Skeletal muscle tissue (tissue), 4 donors: ENCODE measurements around the gene ABTB2. TPM values are rescaled to one million over a fixed set of nuclear protein-coding genes. Genes with fewer than 3 reads are reported as not detected.

Experiments used
- H3K27ac ChIP-seq: one replicate; pipeline ENCODE4 v1.7.0; 2013; ENCODE audit warnings: mild to moderate bottlenecking, low read depth, low read length, inconsistent platforms
- H3K27me3 ChIP-seq, 3 donors: one replicate each; pipeline ENCODE4 v1.7.0; 2013; ENCODE audit warnings: low read length in 3 of 3; ENCODE audit not compliant: control insufficient read depth in 3 of 3, insufficient read depth in 3 of 3
- H3K36me3 ChIP-seq, 3 donors: one replicate each; pipeline ENCODE4 v1.7.0; 2013; ENCODE audit warnings: low read length in 3 of 3; ENCODE audit not compliant: control insufficient read depth in 3 of 3, insufficient read depth in 3 of 3
- H3K4me1 ChIP-seq, 3 donors: one replicate each; pipeline ENCODE4 v1.7.0; 2013; ENCODE audit warnings: low read length in 3 of 3, mild to moderate bottlenecking in 3 of 3; ENCODE audit not compliant: control insufficient read depth in 3 of 3, insufficient read depth in 3 of 3
- H3K4me3 ChIP-seq, 3 donors: one replicate each; pipeline ENCODE4 v1.7.0; 2013; ENCODE audit warnings: low read length in 3 of 3
- H3K9ac ChIP-seq, 3 donors: one replicate each; pipeline ENCODE4 v1.7.0; 2013; ENCODE audit warnings: low read length in 3 of 3, mild to moderate bottlenecking in 3 of 3, moderate library complexity in 2 of 3, low read depth in 1 of 3
- H3K9me3 ChIP-seq, 3 donors: one replicate each; pipeline ENCODE4 v1.7.0; 2013; ENCODE audit warnings: low read length in 3 of 3; ENCODE audit not compliant: control insufficient read depth in 3 of 3
- total RNA-seq: library from RNA; depleted of rRNA; stranded (reverse); fragments of >200 nt; gene quantifications from one replicate; pipeline ENCODE4 v1.2.3, GENCODE V29; 2014
- donor health status: Osteomylitis.

ABTB2 gene
- total RNA-seq, 1 donor from 2014 or later = 6.3 TPM

DNA sequence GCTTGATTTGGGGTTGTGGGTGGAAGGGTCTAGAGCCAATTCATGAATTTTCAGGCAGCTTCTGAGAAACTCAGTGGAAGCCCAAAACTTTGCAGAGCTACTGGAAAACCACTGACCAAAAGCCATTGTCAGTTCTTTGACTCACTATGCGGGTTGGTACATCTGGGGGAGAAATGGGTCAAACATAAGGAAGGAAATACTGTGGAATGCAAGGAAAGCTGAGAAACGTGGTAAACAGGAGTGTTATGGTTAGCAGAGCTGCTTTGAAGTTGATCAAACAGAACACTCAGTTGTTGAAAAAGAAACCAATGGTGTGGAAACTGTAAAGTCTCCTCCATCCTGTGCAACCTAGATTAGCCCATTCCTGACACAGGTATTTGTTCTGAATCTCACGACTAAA lies 6.3 kb upstream of the ABTB2 start:
- H3K4me1 ChIP-seq = peaks cover 0 to under 1% (median under 1%) of the 10 kb centered on the region in 3 donors
- H3K36me3 ChIP-seq = no peaks in the 10 kb centered on the region
- H3K9ac ChIP-seq = no peak overlapping the region
- no peaks in the 10 kb centered on the region for H3K9me3 ChIP-seq
- H3K4me3 ChIP-seq = no peak overlapping the region
- H3K27ac ChIP-seq = no peak overlapping the region
- no peaks in the 10 kb centered on the region for H3K27me3 ChIP-seq

DNA sequence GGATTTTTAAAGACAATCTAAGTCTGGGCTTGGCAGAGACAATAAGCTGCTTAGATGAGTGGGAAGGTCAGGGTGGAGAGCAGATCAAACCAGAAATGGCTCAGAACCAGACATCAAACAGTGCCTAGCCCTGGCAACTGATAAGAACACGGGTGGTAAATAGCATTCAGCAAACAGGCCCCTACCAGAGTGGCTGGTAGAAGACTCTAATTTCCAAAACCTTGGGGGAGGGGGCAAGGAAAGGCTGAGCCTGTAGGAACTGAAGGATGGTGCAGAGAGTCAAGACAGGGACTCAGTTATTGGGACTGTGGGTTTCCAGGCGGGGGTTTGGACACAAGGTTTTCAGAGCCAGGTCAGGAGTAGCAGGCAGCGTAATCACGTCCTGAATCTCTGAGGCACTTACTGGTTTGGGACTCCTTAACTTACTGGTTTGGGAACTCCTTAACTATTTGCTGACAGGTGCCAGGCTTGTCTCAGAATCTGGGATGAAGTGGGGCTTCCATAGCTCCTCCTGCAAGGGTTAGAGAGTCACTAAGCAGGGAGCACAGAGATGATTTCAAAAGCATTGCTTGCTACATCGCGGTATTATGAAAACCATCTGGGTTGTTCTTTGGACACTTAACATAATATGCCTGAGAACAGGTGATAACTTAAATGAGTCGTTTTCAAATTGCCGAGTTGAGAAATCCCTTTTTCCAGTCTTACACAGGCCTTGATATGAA lies 5.7 kb upstream of the ABTB2 start:
- H3K9ac ChIP-seq = no peak overlapping the region
- no peaks in the 10 kb centered on the region for H3K36me3 ChIP-seq
- H3K27me3 ChIP-seq = no peaks in the 10 kb centered on the region
- H3K27ac ChIP-seq = no peak overlapping the region
- peaks cover 5 to 6% (median 6%) of the 10 kb centered on the region in 3 donors for H3K4me1 ChIP-seq
- no peaks in the 10 kb centered on the region for H3K9me3 ChIP-seq
- no peak overlapping the region for H3K4me3 ChIP-seq

DNA sequence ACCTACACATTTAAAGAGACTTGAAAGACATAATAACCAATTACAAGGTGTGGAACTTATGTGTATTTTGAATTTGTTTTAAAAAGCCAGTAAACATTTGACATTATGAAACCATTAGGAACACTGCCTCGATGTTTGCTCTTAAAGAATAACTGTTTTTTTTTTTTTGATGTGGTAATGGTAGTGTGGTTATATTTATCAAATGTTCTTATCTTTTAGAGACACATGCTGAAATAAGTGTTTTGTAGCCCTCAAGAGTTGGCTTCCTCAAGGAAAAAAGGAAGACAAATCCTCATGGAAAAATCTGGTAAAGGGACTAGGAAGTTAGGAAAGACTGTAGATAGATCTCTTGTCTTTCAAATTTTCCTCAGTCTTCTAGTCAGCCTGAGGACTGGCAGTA lies 2.2 kb upstream of the ABTB2 start:
- Histone ChIP-seq H3K27me3 (no peaks in the 10 kb centered on the region), H3K9me3 (no peaks in the 10 kb centered on the region), H3K9ac (no peak overlapping the region), H3K4me1 (peaks cover 32 to 36% (median 34%) of the 10 kb centered on the region in 3 donors), H3K36me3 (no peaks in the 10 kb centered on the region), H3K27ac (no peak overlapping the region), H3K4me3 (no peak overlapping the region)

DNA sequence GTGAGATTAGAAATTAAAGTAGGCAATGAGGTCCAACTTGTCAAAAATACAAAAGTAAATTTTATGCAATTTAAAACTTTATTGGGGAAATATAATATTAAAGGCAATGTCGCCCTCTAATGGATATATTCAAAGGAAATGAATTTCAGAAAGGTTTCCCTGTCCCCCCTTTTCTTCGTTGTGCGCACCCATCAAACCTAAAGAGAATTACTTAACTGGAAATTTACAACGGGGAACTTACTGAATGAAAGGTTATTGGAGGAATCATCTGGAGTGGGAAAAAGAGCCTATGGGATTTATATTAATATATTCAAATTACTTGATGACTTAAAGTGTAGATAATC lies 1.7 kb upstream of the ABTB2 start:
- Histone ChIP-seq H3K4me3 (peak overlapping the region; percentile 72 to 84 (median 76)), H3K9ac (peak overlapping the region in 1 of 3 donors; percentile 68), H3K4me1 (peaks cover 35 to 41% (median 39%) of the 10 kb centered on the region in 3 donors), H3K36me3 (no peaks in the 10 kb centered on the region), H3K27ac (no peak overlapping the region), H3K27me3 (no peaks in the 10 kb centered on the region), H3K9me3 (no peaks in the 10 kb centered on the region)

DNA sequence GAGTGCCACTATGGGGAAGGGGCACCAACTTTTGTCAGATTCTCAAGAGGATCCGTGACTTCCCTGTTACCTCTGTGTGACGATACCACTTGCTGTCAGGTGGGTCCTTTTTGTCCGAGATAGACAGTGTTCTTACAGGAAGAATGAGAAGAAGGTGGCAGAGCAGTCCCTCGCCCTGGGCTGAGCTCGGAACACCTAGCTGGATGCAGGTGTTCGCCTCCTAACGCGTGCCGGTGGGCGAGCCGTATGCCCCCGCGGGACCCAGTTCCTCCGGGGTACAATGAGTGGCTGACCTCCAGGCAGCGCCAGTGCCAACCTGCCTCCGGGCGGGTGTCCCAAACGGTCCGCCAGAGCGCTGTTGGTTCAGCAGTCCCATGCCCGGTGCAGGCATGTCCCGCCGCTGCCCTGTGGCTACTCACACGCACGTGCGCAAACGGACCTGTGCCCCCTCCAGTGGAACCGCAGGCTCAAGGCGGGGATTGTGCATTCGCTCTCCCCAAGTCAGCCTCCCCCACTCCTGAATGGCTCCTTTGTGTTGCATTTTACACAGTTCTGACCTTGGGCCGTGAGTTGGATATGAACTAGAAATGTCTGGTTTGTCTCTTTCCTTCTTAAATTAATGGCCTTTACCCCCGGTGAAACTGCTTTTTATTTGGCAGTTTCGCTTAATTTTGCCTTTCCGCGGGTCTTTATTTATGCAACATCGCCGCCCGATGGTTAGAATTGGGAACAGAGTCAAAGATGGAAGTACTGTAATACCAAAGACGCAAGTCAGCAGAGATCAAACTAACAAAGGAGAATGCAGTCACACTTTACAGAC lies 1.1 kb upstream of the ABTB2 start:
- Histone ChIP-seq H3K9me3 (no peaks in the 10 kb centered on the region), H3K9ac (peak overlapping the region; percentile 60 to 68 (median 62)), H3K27ac (peak overlapping the region; percentile 66), H3K4me1 (peaks cover 35 to 41% (median 40%) of the 10 kb centered on the region in 3 donors), H3K36me3 (no peaks in the 10 kb centered on the region), H3K4me3 (peak overlapping the region; percentile 72 to 84 (median 76)), H3K27me3 (no peaks in the 10 kb centered on the region)

DNA sequence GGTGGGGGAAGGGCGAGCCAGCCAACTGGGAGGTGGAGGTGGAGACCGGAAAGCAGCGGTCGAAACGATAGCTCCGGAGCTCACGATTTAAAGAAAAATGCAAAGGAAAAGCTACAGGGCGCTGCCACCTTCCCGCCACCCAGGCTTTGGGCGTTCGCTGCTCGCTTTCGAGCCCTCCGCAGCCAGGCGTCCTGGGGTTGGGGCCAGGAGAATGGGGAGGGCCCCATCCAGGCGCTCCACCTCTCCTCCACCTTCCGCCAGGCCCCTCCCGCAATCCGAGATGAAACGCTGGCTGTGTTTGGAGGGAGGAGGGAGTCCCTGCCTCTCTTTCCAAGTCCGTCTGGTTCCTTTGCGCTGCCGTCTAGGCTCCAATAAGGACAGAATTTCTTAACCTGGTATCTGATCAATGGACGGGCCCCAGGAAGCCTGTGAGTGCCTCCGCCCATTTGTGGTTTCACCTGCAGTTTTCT lies 483 bp upstream of the ABTB2 start:
- H3K9ac ChIP-seq = peak overlapping the region in 2 of 3 donors; percentile 62 to 68

DNA sequence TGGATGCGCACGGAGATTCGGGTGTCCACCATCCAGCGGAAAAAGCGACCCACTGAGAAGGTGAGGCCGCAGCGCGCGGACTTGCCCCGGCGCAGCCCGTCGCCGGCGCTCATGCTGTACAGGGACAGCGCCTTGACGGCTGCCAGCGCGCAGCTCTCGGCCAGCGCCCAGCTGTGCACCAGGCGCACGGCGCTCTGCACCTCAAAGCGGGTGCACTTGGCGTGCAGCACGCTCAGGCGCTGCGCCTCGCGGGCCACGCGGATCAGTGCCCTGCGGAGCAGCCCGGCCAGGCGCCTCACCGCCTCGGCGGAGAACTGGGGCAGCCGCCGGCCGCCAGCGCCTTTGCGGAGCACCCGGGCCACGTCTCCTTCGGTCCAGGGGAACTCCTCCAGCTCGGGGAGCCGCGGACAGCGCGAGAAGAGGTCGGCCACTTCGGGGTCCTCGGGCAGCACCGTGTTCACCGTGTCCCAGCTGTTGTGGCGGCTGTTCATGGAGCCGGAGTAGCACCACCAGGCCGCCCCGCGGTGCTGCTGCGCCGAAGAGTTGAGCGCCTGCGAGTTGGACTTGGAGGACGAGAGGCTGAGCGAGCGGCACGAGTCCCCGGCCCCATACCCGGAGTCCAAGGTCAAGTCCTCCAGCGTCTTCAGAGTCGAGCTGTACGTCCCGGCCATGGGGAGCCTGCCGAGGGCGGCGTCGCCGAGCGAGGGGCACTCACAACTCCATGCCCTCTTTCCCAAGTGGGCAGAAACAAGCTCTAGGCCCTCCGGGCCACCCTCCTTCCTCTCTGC lies 703 bp downstream of the ABTB2 start:
- no peaks in the 10 kb centered on the region for H3K9me3 ChIP-seq
- H3K4me1 ChIP-seq = peaks cover 35 to 41% (median 40%) of the 10 kb centered on the region in 3 donors
- H3K4me3 ChIP-seq = peak overlapping the region; percentile 69 to 85 (median 82)
- peak overlapping the region; percentile 76 for H3K27ac ChIP-seq
- H3K36me3 ChIP-seq = no peaks in the 10 kb centered on the region
- no peaks in the 10 kb centered on the region for H3K27me3 ChIP-seq
- H3K9ac ChIP-seq = peak overlapping the region; percentile 59 to 85 (median 72)

More for the DNA sequence above, 483 bp upstream of the ABTB2 start:
- no peaks in the 10 kb centered on the region for H3K9me3 ChIP-seq
- peaks cover 35 to 41% (median 40%) of the 10 kb centered on the region in 3 donors for H3K4me1 ChIP-seq
- peak overlapping the region; percentile 72 to 84 (median 76) for H3K4me3 ChIP-seq
- H3K27ac ChIP-seq = peak overlapping the region; percentile 66
- H3K36me3 ChIP-seq = no peaks in the 10 kb centered on the region
- no peaks in the 10 kb centered on the region for H3K27me3 ChIP-seq

DNA sequence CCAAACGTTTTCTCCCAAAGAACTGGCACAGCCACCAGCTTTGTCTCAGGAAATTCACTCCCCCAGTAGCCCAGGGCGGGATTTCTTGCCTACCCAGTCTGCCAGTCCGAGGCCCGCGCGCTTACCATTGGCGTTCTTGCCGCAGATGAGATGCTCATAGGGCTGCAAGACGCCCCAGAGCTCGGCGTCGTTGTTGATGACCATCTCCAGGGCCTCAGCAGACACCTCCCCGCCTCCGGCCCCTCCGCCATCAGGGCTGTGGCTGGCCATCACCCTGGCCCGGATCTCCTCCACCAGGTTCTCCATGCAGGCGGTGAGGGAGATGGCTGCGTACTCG lies 1.3 kb downstream of the ABTB2 start:
- Histone ChIP-seq H3K4me3 (peak overlapping the region; percentile 69 to 85 (median 82)), H3K9me3 (no peaks in the 10 kb centered on the region), H3K4me1 (peaks cover 35 to 41% (median 40%) of the 10 kb centered on the region in 3 donors), H3K27ac (no peak overlapping the region), H3K36me3 (no peaks in the 10 kb centered on the region), H3K27me3 (no peaks in the 10 kb centered on the region), H3K9ac (peak overlapping the region; percentile 15 to 85 (median 72))

DNA sequence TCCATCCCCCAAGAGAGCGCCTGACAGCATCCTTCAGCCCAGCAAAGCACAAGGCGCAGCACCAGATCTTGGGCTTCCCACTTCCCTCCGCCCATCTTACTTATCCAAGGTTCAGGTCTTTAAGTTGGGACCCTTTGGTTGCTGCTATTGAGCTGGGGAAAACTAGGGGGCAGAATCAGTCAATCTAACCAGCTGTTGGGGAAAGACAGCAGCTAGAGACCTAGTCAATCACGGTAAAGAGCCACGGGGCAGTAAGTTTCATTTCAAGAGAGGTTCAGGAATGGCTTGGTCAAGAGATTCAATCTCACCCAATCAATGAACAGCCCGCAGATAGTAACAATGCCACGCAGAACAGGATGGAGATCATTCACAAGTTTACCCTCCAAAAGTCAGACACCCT lies 1.7 kb downstream of the ABTB2 start:
- H3K9me3 ChIP-seq = no peaks in the 10 kb centered on the region
- peaks cover 35 to 41% (median 40%) of the 10 kb centered on the region in 3 donors for H3K4me1 ChIP-seq
- H3K36me3 ChIP-seq = no peaks in the 10 kb centered on the region
- H3K9ac ChIP-seq = peak overlapping the region in 2 of 3 donors; percentile 72 to 85
- no peak overlapping the region for H3K27ac ChIP-seq
- H3K4me3 ChIP-seq = peak overlapping the region; percentile 69 to 85 (median 82)
- H3K27me3 ChIP-seq = no peaks in the 10 kb centered on the region
